DND-41 (cell line): ENCODE measurements around the gene MSI2.

Experiments
- ATAC-seq: fragments of 200-7000 bp; cut with Tn5 transposase; 3 replicates; pipeline ENCODE4 v1.9.1; 2021; ENCODE audit warnings: low read depth; ENCODE audit not compliant: insufficient read depth
- DNase-seq: peaks from one replicate; pipeline ENCODE4 v3.0.0-alpha.2; 2020
- H2AFZ ChIP-seq: 2 replicates; pipeline ENCODE4 v1.6.0; 2012; ENCODE audit warnings: low read depth, low read length
- H3K27ac ChIP-seq: 2 replicates; pipeline ENCODE4 v1.5.1; 2012; ENCODE audit warnings: low read length, inconsistent platforms
- H3K27me3 ChIP-seq: fragments of 200-600 bp; sonication (generic); 2 replicates; pipeline ENCODE4 v1.6.0; 2012; ENCODE audit warnings: low read length, mild to moderate bottlenecking, inconsistent platforms; ENCODE audit not compliant: insufficient read depth, poor library complexity
- H3K36me3 ChIP-seq: 2 replicates; pipeline ENCODE4 v1.5.1; 2012; ENCODE audit warnings: low read length, inconsistent platforms; ENCODE audit not compliant: insufficient read depth
- H3K4me1 ChIP-seq: 2 replicates; pipeline ENCODE4 v1.5.1; 2012; ENCODE audit warnings: mild to moderate bottlenecking, low read length; ENCODE audit not compliant: insufficient read depth
- H3K4me2 ChIP-seq: 2 replicates; pipeline ENCODE4 v1.6.0; 2012; ENCODE audit warnings: mild to moderate bottlenecking, moderate library complexity, low read length, inconsistent platforms; ENCODE audit not compliant: insufficient read depth
- H3K4me3 ChIP-seq, 2 experiments: fragments of 200-600 bp in 1 of 2; shearing (Covaris generic) in 1 of 2; 2 replicates each; pipeline ENCODE4 v1.5.1; 2012 to 2016; ENCODE audit warnings: inconsistent platforms in 2 of 2, low read length in 2 of 2, mild to moderate bottlenecking in 2 of 2, low read depth in 1 of 2, moderate library complexity in 1 of 2
- H3K79me2 ChIP-seq: 2 replicates; pipeline ENCODE4 v1.6.0; 2012; ENCODE audit warnings: low read length, inconsistent platforms; ENCODE audit not compliant: insufficient read depth
- H3K9ac ChIP-seq: 2 replicates; pipeline ENCODE4 v1.6.0; 2012; ENCODE audit warnings: low read depth, mild to moderate bottlenecking, inconsistent platforms, low read length, moderate library complexity
- H3K9me3 ChIP-seq: 2 replicates; pipeline ENCODE4 v1.5.1; 2012; ENCODE audit warnings: low read length, moderate library complexity, mild to moderate bottlenecking, inconsistent platforms; ENCODE audit not compliant: insufficient read depth, severe bottlenecking
- H4K20me1 ChIP-seq: 2 replicates; pipeline ENCODE4 v1.6.0; 2012; ENCODE audit warnings: low read length; ENCODE audit not compliant: insufficient read depth
- CTCF ChIP-seq: IDR thresholded peaks from 2 replicates; pipeline ENCODE4 v1.5.1; 2012; ENCODE audit warnings: borderline replicate concordance, low read length, moderate library complexity, mild to moderate bottlenecking; ENCODE audit not compliant: poor library complexity, severe bottlenecking; ENCODE audit errors: extremely low read depth
- EZH2 ChIP-seq: IDR thresholded peaks from 3 replicates; pipeline ENCODE4 v1.6.1; 2012; ENCODE audit warnings: borderline replicate concordance, low read depth, mild to moderate bottlenecking, moderate library complexity, low read length, inconsistent platforms; ENCODE audit not compliant: severe bottlenecking

MSI2 gene

GRCh38 chr17:57572600-57572999, 316.3 kb downstream of the MSI2 start:
- no peak for TF ChIP-seq EZH2
- no peak for TF ChIP-seq CTCF
- peaks cover 21% of the 10 kb centered on the region; the same call in 1 of the 2 replicates for H4K20me1 ChIP-seq
- peaks cover 19% of the 10 kb centered on the region; the same call in 1 of the 2 replicates for H3K4me1 ChIP-seq
- H3K27me3 ChIP-seq = no peaks in the 10 kb centered on the region
- no peak overlapping the region for H3K9ac ChIP-seq
- no peak for ATAC-seq
- no peak for DNase-seq
- H3K36me3 ChIP-seq = peaks cover 91% of the 10 kb centered on the region
- no peak overlapping the region for H3K4me2 ChIP-seq
- peaks cover 96% of the 10 kb centered on the region for H3K79me2 ChIP-seq
- H3K9me3 ChIP-seq = no peaks in the 10 kb centered on the region
- no peak overlapping the region for H2AFZ ChIP-seq
- peak overlapping the region; percentile 49 for H3K27ac ChIP-seq
- no peak overlapping the region for H3K4me3 ChIP-seq

GRCh38 chr17:57574040-57574513, 317.8 kb downstream of the MSI2 start:
- H3K4me1 ChIP-seq = peaks cover 16% of the 10 kb centered on the region; the same call in 1 of the 2 replicates
- peaks cover 96% of the 10 kb centered on the region for H3K79me2 ChIP-seq
- peaks cover 91% of the 10 kb centered on the region for H3K36me3 ChIP-seq
- H3K27me3 ChIP-seq = no peaks in the 10 kb centered on the region
- ATAC-seq = no peak
- H3K9ac ChIP-seq = no peak overlapping the region
- H2AFZ ChIP-seq = no peak overlapping the region
- H4K20me1 ChIP-seq = peaks cover 25% of the 10 kb centered on the region
- no peaks in the 10 kb centered on the region for H3K9me3 ChIP-seq
- peak overlapping the region; percentile 69 for H3K27ac ChIP-seq
- DNase-seq = no peak
- no peak overlapping the region for H3K4me2 ChIP-seq
- no peak overlapping the region for H3K4me3 ChIP-seq
- TF ChIP-seq EZH2 (no peak), CTCF (no peak)

GRCh38 chr17:57576744-57577143, 320.4 kb downstream of the MSI2 start:
- peaks cover 18% of the 10 kb centered on the region for H4K20me1 ChIP-seq
- H3K36me3 ChIP-seq = peaks cover 89% of the 10 kb centered on the region
- peaks cover 94% of the 10 kb centered on the region for H3K79me2 ChIP-seq

More at GRCh38 chr17:57576744-57577143, 320.4 kb downstream of the MSI2 start:
- TF ChIP-seq CTCF (no peak), EZH2 (no peak)
- ATAC-seq = no peak
- H2AFZ ChIP-seq = no peak overlapping the region
- H3K27ac ChIP-seq = peak overlapping the region; percentile 43
- H3K9me3 ChIP-seq = no peaks in the 10 kb centered on the region
- no peak overlapping the region for H3K9ac ChIP-seq
- no peak overlapping the region for H3K4me2 ChIP-seq
- DNase-seq = no peak
- H3K4me3 ChIP-seq = no peak overlapping the region
- H3K4me1 ChIP-seq = peaks cover 26% of the 10 kb centered on the region; the same call in 1 of the 2 replicates
- H3K27me3 ChIP-seq = no peaks in the 10 kb centered on the region
